ENCODE results near the gene CGNL1. TPM values are rescaled to one million over a fixed set of nuclear protein-coding genes. Genes with fewer than 3 reads are reported as not detected.

The CGNL1 gene
- total RNA-seq, 2 donors from 2014 or later: 16.4 to 29.8 TPM

DNA sequence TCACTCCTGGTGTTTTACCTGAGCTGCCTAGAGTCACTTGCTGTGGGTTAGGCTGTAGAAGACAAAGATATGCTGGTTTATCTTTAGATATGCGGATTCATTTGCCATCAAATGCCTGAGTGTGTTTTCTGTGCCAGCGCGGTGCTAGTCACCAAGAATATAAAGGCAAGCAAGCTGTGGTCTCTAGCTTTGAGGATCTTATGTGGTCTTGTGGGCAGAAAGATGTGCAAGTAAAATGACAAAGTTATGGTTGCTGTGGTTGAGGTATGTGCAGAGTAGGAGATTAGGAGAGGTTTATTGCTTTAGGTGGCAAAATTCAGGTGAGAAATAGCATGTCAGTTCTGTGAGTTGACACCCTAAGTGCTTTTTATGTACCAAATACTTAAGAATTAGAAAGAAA is 94.2 kb downstream of the CGNL1 start:
- TF ChIP-seq, protein P1, sequence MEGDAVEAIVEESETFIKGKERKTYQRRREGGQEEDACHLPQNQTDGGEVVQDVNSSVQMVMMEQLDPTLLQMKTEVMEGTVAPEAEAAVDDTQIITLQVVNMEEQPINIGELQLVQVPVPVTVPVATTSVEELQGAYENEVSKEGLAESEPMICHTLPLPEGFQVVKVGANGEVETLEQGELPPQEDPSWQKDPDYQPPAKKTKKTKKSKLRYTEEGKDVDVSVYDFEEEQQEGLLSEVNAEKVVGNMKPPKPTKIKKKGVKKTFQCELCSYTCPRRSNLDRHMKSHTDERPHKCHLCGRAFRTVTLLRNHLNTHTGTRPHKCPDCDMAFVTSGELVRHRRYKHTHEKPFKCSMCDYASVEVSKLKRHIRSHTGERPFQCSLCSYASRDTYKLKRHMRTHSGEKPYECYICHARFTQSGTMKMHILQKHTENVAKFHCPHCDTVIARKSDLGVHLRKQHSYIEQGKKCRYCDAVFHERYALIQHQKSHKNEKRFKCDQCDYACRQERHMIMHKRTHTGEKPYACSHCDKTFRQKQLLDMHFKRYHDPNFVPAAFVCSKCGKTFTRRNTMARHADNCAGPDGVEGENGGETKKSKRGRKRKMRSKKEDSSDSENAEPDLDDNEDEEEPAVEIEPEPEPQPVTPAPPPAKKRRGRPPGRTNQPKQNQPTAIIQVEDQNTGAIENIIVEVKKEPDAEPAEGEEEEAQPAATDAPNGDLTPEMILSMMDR (IDR thresholded peaks at IDR 0.05): no peak
- H3K4me3 ChIP-seq: no peak overlapping the region
- no peaks in the 10 kb centered on the region for H3K27me3 ChIP-seq
- H3K9me3 ChIP-seq: no peaks in the 10 kb centered on the region
- DNase-seq (ENCODE audit: low spot score): no peak
- H3K4me1 ChIP-seq: no peaks in the 10 kb centered on the region
- no peaks in the 10 kb centered on the region for H3K36me3 ChIP-seq
- no peak overlapping the region for H3K27ac ChIP-seq

DNA sequence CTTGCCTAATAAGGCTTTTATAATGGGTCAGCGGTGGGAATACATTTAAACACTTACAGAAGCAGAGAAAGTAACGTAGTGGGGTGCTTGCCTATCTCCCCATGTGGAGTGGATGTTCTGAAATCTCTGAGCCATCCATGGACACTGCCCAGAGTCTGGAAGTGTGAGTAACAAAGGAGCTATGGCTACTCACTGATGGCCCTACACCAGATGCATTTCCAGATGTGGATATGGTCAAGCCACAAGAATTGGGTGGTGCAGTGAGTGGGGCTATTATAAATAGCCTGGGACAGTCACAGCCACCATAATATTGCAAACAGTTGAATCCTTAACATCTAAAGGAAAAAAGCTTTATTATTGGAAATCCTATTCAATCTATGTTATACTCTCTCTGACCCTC is 96.6 kb downstream of the CGNL1 start:
- H3K4me1 ChIP-seq: no peaks in the 10 kb centered on the region
- no peak overlapping the region for H3K4me3 ChIP-seq
- H3K36me3 ChIP-seq: no peaks in the 10 kb centered on the region
- H3K9me3 ChIP-seq: no peaks in the 10 kb centered on the region
- no peaks in the 10 kb centered on the region for H3K27me3 ChIP-seq
- DNase-seq (ENCODE audit: low spot score): no peak
- no peak overlapping the region for H3K27ac ChIP-seq
- TF ChIP-seq, protein P1 (IDR thresholded peaks at IDR 0.05): no peak

DNA sequence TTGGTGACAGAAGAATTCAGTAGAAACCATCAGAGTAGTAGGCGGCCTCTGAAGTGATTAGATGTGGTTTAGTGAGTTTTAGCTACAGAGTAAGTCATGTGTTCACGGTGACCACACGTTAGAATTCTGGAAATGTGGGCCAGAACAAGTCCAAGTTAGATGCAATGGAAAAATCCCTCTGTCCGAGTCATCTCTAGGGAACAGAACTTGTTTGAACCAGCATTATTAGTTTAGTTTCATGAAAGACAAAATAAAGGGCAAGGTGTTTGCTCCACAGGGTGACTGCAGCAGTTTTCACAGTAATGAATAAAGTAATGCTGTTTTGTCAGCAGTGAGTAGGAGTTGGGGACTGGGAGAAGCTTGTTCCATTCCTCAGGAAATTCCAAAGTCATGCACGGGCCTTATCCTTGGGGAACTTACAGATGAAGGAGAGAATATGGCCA is 100.2 kb downstream of the CGNL1 start:
- H3K4me1 ChIP-seq: no peaks in the 10 kb centered on the region
- H3K36me3 ChIP-seq: no peaks in the 10 kb centered on the region
- H3K9me3 ChIP-seq: no peaks in the 10 kb centered on the region
- peak overlapping the region in 1 of 2 donors; percentile 61 for H3K27ac ChIP-seq
- H3K27me3 ChIP-seq: no peaks in the 10 kb centered on the region
- no peak for DNase-seq (ENCODE audit: low spot score)
- no peak overlapping the region for H3K4me3 ChIP-seq
- TF ChIP-seq, protein P1 (IDR thresholded peaks at IDR 0.05): no peak

DNA sequence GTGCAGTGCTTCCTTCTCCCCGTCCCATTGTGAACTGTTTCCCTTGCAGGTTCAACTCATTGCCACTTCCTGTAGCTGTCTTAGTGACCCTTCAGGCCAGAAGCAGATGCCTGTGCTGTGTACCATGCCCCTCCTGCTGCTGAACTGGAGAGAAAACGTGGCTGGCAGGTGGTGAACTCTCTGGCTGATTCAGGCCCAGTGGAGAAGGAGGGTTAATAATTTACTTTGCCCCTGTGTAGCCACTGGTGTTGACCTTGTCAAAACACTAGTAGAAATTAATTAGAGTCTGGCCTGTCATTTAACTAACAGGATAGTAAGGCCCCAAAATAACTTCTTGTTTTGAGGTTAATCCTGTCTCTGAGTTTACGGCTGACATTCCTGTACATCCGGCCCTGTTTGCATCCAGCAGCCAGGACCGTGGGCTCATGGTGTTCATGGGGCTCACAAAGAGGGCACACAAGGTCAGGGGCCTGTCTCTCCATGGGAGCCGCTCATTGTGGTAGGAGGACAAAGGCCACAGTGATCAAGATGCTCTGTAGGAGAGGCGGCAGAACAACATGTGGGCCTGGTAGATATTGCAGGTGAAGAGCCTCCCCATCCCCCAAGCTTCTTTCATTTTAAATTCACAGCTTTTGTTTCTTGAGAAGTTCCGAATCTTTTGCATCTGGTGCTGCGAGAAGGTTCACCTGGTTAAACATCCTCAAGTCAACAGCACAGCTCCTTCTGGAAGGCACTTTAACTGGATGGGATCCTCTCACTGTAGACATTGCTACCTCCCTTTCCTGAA is 101.6 kb downstream of the CGNL1 start:
- Histone ChIP-seq H3K9me3 (no peaks in the 10 kb centered on the region), H3K4me1 (no peaks in the 10 kb centered on the region), H3K27ac (no peak overlapping the region), H3K27me3 (no peaks in the 10 kb centered on the region), H3K36me3 (no peaks in the 10 kb centered on the region), H3K4me3 (no peak overlapping the region)
- no peak for DNase-seq (ENCODE audit: low spot score)
- TF ChIP-seq, protein P1 (IDR thresholded peaks at IDR 0.05): no peak

DNA sequence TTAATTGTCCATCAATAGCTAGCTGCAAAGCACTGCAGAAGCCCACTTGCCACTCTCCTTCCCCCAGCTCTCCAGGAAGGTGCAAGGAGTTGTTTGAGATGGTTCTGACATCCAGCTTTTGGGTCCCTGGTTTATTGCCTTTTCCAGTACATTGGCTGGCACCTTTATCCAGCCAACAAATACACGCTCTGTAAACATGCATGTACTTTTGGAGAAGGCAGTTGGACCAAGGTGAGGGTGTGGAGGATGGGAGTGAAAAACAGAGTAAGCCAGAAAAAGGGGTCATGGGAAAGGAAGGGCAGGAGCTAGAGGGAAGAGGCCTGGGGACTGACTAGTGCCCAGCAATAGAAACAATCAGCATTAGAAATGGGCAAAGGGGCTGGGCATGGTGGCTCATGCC is 102.7 kb downstream of the CGNL1 start:
- no peak for DNase-seq (ENCODE audit: low spot score)
- H3K9me3 ChIP-seq: no peaks in the 10 kb centered on the region
- no peak overlapping the region for H3K27ac ChIP-seq
- no peaks in the 10 kb centered on the region for H3K36me3 ChIP-seq
- H3K4me3 ChIP-seq: no peak overlapping the region
- H3K27me3 ChIP-seq: no peaks in the 10 kb centered on the region
- no peaks in the 10 kb centered on the region for H3K4me1 ChIP-seq
- TF ChIP-seq, protein P1 (IDR thresholded peaks at IDR 0.05): no peak
